PC-3 (cell line): ENCODE measurements around the gene KRTAP4-3.
"Not testable (repeated sequence)": the region's sequence is repeated elsewhere in the genome, so short reads cannot be mapped to it uniquely, and the experiment has no call there.

ENCODE experiments used
- EZH2 ChIP-seq: fragments of 300-600 bp; sonication (generic); IDR thresholded peaks from one replicate; pipeline ENCODE4 v1.6.1; 2017; ENCODE audit warnings: antibody characterized with exemption, mild to moderate bottlenecking, low read length; ENCODE audit not compliant: unreplicated experiment
- EZH2phosphoT487 ChIP-seq: fragments of 300-600 bp; sonication (generic); IDR thresholded peaks from 2 replicates; pipeline ENCODE4 v1.6.1; 2018; ENCODE audit warnings: mild to moderate bottlenecking, antibody characterized with exemption, low read length, borderline replicate concordance
- TF ChIP-seq, protein P1 (sequence below): fragments of 300-600 bp; sonication (generic); conservative IDR thresholded peaks from 2 replicates; pipeline ENCODE4 v1.5.1; 2017; ENCODE audit warnings: antibody characterized with exemption, low read depth, mild to moderate bottlenecking, low read length

DNA sequence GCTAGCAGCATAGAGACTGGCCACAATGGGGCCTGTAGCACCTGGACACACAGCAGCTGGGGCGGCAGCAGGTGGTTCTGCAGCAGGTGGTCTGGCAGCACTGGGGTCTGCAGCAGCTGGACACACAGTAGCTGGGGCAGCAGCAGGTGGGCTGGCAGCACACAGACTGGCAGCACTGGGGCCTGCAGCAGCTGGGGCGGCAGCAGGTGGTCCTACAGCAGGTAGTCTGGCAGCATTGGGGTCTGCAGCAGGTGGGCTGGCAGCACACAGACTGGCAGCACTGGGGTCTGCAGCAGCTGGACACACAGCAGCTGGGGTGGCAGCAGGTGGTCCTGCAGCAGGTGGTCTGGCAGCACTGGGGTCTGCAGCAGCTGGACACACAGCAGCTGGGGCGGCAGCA, 7.8 kb downstream of the KRTAP4-3 start:
- TF ChIP-seq EZH2, EZH2phosphoT487: not testable (repeated sequence)
- TF ChIP-seq, protein P1, sequence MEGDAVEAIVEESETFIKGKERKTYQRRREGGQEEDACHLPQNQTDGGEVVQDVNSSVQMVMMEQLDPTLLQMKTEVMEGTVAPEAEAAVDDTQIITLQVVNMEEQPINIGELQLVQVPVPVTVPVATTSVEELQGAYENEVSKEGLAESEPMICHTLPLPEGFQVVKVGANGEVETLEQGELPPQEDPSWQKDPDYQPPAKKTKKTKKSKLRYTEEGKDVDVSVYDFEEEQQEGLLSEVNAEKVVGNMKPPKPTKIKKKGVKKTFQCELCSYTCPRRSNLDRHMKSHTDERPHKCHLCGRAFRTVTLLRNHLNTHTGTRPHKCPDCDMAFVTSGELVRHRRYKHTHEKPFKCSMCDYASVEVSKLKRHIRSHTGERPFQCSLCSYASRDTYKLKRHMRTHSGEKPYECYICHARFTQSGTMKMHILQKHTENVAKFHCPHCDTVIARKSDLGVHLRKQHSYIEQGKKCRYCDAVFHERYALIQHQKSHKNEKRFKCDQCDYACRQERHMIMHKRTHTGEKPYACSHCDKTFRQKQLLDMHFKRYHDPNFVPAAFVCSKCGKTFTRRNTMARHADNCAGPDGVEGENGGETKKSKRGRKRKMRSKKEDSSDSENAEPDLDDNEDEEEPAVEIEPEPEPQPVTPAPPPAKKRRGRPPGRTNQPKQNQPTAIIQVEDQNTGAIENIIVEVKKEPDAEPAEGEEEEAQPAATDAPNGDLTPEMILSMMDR: not testable (repeated sequence)
